ENCODE data around the gene NBEA. TPM values are rescaled to one million over a fixed set of nuclear protein-coding genes. Genes with fewer than 3 reads are reported as not detected.
"Not testable (repeated sequence)": the region's sequence is repeated elsewhere in the genome, so short reads cannot be mapped to it uniquely, and the experiment has no call there.

The NBEA gene
- total RNA-seq, 6 experiments from 2014 or later, result 5.6 to 9.6 (median 6.9) TPM

DNA sequence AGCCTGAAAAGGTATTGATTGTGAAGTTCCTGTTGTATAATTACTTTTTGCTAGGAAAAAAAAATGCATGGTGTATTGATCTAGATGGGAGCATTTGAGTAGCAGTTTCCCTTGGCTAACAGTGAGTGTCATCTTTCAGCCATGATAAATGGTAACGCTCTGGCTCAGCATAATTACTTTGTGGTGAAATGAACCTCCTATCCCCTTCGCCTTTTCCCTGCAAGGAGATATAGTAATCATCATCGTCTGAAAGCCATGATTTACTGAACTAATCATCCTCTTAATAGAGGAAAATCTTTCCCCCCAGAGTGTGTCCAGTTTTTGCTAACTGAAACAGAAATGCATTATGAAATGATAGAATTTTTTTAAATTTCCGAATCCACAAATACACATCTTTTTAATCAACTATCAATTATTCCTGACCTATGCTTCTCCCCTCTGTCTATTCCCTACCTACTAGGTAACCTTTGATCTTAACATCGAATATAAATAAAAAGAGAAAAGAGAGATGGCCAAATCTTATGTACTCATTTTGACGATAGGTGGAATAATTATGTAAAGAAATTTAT is 445.7 kb downstream of the NBEA start:
- Mint-ChIP-seq H3K36me3 (ENCODE audit: low read depth) (no peaks in the 10 kb centered on the region), H3K27ac (no peak overlapping the region), H3K9me3 (no peaks in the 10 kb centered on the region), H3K27me3 (ENCODE audit: insufficient read depth) (no peaks in the 10 kb centered on the region), H3K4me3 (no peak overlapping the region), H3K4me1 (ENCODE audit: low read depth) (peaks cover 11% of the 10 kb centered on the region)
- TF ChIP-seq, protein P1, sequence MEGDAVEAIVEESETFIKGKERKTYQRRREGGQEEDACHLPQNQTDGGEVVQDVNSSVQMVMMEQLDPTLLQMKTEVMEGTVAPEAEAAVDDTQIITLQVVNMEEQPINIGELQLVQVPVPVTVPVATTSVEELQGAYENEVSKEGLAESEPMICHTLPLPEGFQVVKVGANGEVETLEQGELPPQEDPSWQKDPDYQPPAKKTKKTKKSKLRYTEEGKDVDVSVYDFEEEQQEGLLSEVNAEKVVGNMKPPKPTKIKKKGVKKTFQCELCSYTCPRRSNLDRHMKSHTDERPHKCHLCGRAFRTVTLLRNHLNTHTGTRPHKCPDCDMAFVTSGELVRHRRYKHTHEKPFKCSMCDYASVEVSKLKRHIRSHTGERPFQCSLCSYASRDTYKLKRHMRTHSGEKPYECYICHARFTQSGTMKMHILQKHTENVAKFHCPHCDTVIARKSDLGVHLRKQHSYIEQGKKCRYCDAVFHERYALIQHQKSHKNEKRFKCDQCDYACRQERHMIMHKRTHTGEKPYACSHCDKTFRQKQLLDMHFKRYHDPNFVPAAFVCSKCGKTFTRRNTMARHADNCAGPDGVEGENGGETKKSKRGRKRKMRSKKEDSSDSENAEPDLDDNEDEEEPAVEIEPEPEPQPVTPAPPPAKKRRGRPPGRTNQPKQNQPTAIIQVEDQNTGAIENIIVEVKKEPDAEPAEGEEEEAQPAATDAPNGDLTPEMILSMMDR (IDR thresholded peaks at IDR 0.05), result no peak
- DNase-seq, result no peak

DNA sequence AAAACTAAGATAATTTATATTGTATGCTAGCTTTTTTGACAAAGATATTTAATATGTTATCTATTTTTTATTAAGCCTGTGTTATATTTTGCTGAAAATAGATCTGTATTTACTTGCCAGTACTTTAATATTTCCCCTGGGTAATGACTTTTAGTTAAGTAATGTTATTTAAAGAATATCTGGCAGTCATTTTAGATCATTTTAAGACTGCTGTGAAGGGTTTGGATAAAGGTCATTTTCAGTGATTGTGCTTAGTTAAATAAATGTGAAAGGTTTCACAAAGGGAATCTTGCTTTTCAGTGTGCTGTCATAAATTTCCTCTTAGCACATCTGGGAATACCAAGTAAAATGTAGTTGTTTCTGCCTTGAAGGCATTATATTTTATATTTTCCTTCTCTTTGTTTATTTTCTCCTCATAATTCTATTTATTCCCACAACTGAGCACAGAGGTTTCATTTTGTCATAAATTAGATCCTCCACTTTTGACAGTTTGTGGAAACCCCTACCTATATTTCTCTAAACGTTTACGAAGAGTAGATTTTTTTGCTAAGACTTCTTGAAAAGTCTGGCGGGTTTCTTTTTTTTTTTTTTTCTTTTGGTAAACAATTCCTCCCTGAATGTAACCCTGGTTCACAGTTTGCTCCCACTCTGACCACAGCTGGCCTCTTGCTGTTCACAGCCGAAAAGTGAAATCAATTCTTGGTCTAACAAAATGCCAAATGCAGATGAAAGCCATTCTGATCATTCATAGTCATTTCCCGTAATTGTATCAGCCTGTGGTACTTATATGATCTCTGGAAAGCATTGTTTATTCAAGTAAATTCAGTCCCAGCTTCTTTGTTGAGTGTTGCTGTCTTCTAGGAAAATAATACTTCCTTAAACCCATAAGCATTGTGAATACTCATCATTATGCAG is 446.6 kb downstream of the NBEA start:
- TF ChIP-seq, protein P1 (IDR thresholded peaks at IDR 0.05), result no peak
- no peaks in the 10 kb centered on the region for H3K27me3 Mint-ChIP-seq (ENCODE audit: insufficient read depth)
- peak; percentile 20 for DNase-seq
- peak overlapping the region; percentile 82 for H3K4me3 Mint-ChIP-seq
- no peaks in the 10 kb centered on the region for H3K36me3 Mint-ChIP-seq (ENCODE audit: low read depth)
- no peaks in the 10 kb centered on the region for H3K9me3 Mint-ChIP-seq
- peak overlapping the region; percentile 1; the same call in 1 of the 2 replicates for H3K27ac Mint-ChIP-seq
- H3K4me1 Mint-ChIP-seq (ENCODE audit: low read depth), result peaks cover 11% of the 10 kb centered on the region

DNA sequence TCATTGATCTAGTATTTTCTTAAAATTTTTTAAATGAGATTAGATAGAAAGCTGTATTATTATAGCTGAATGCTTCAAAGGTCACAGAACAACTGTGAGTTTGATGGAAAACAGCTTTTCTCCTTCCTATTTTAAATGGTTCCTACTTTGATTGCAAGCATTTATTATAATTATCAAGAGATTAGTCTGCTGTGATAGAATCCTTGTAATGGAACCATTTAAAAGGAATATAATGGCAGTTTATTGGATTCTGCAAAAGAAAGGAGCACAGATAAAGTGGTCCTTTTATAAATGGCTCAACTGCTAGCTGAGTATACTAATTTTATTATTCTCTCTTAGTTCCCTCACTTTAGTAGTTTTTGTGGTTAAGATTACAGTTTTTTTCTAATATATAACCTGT is 447.5 kb downstream of the NBEA start:
- no peaks in the 10 kb centered on the region for H3K27me3 Mint-ChIP-seq (ENCODE audit: insufficient read depth)

DNA sequence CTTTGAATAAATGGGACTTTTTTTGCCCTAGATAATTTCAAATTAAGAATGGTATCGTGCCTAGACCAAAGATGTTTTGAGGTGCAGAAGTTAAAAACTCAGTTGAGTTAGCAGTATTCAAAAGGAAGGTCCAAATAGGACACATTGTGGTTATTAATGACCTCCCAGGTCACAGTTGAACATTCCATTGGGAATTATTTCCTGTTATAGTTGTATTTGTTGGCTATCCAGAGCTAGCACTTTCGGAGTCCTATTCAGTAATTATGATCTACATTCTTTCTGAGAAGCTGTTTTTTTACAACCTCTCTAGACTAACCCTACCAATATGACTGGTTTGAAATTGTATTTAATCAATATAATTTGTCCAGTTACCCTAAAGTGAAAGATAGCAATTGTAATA is 450.7 kb downstream of the NBEA start:
- H3K4me3 Mint-ChIP-seq, result no peak overlapping the region
- H3K4me1 Mint-ChIP-seq (ENCODE audit: low read depth), result peaks cover 11% of the 10 kb centered on the region
- DNase-seq, result no peak
- H3K27ac Mint-ChIP-seq, result no peak overlapping the region
- TF ChIP-seq, protein P1 (IDR thresholded peaks at IDR 0.05), result no peak
- no peaks in the 10 kb centered on the region for H3K9me3 Mint-ChIP-seq
- no peaks in the 10 kb centered on the region for H3K36me3 Mint-ChIP-seq (ENCODE audit: low read depth)
- no peaks in the 10 kb centered on the region for H3K27me3 Mint-ChIP-seq (ENCODE audit: insufficient read depth)

More for the DNA sequence above, 447.5 kb downstream of the NBEA start:
- TF ChIP-seq, protein P1 (IDR thresholded peaks at IDR 0.05), result no peak
- no peaks in the 10 kb centered on the region for H3K9me3 Mint-ChIP-seq
- no peaks in the 10 kb centered on the region for H3K36me3 Mint-ChIP-seq (ENCODE audit: low read depth)
- H3K27ac Mint-ChIP-seq, result no peak overlapping the region
- peaks cover 11% of the 10 kb centered on the region for H3K4me1 Mint-ChIP-seq (ENCODE audit: low read depth)
- no peak for DNase-seq
- no peak overlapping the region for H3K4me3 Mint-ChIP-seq

DNA sequence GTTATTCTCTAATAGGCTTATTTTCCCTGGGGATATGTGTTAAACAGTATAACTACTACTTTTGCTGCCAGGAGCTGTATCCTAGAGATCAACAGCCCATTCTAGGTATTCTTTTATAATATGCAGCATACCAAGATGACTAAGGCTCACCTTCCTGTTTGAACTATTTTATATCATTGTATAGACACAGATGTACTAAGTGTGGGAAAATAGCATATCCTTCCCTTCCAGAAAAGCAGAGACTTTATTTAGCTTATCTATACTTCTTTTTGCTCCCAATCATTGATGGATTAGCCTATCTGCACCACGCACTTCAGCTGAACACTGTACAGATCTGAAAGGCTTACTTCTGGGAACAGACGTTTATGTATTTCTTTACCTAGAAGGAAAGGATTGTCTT is 451.8 kb downstream of the NBEA start:
- no peak for DNase-seq
- no peaks in the 10 kb centered on the region for H3K9me3 Mint-ChIP-seq
- TF ChIP-seq, protein P1 (IDR thresholded peaks at IDR 0.05), result no peak
- no peaks in the 10 kb centered on the region for H3K27me3 Mint-ChIP-seq (ENCODE audit: insufficient read depth)
- peaks cover 4% of the 10 kb centered on the region; the same call in 1 of the 2 replicates for H3K36me3 Mint-ChIP-seq (ENCODE audit: low read depth)
- no peak overlapping the region for H3K4me3 Mint-ChIP-seq
- peaks cover 5% of the 10 kb centered on the region for H3K4me1 Mint-ChIP-seq (ENCODE audit: low read depth)
- H3K27ac Mint-ChIP-seq, result no peak overlapping the region

DNA sequence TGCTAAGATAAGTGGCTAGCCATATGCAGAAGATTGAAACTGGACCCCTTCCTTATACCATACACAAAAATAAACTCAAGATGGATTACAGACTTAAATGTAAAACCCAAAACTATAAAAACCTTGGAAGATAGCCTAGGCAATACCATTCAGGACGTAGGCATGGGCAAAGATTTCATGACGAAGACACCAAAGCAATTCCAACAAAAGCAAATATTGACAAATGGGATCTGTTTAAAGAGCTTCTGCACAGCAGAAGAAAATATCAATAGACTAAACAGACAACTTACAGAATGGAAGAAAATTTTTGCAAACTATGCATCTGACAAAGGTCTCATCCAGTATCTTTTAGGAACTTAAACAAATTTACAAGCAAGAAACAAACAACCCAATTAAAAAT is 466.2 kb downstream of the NBEA start:
- H3K9me3 Mint-ChIP-seq; H3K4me3 Mint-ChIP-seq; H3K4me1 Mint-ChIP-seq (ENCODE audit: low read depth); H3K27ac Mint-ChIP-seq; DNase-seq; H3K36me3 Mint-ChIP-seq (ENCODE audit: low read depth); H3K27me3 Mint-ChIP-seq (ENCODE audit: insufficient read depth): not testable (repeated sequence)

Data from HFFc6 (cell line).